Astrocyte (in vitro differentiated cells and primary cell): ENCODE data around the gene POLD4. TPM values are rescaled to one million over a fixed set of nuclear protein-coding genes. Genes with fewer than 3 reads are reported as not detected.

Source experiments
- DNase-seq: peaks from one replicate; pipeline ENCODE4 v3.0.0-alpha.2; 2010; ENCODE audit warnings: low read depth
- FAIRE-seq: peaks from 2 replicates; lab custom pipeline; 2011; peaks lifted over from hg19 to GRCh38; lab: Jason Lieb, UNC
- H2AFZ ChIP-seq: 2 replicates; pipeline ENCODE4 v1.6.0; 2012; ENCODE audit warnings: low read depth, low read length, inconsistent platforms
- H3K27ac ChIP-seq: 2 replicates; pipeline ENCODE4 v1.5.1; 2011; ENCODE audit warnings: low read depth, low read length, inconsistent platforms
- H3K27me3 ChIP-seq: 2 replicates; pipeline ENCODE4 v1.6.0; 2011; ENCODE audit warnings: low read length, inconsistent platforms; ENCODE audit not compliant: insufficient read depth
- H3K36me3 ChIP-seq: 2 replicates; pipeline ENCODE4 v1.5.1; 2011; ENCODE audit warnings: low read length, inconsistent platforms; ENCODE audit not compliant: insufficient read depth
- H3K4me1 ChIP-seq: 2 replicates; pipeline ENCODE4 v1.5.1; 2011; ENCODE audit warnings: low read length, inconsistent platforms; ENCODE audit not compliant: insufficient read depth
- H3K4me2 ChIP-seq: 2 replicates; pipeline ENCODE4 v1.6.0; 2012; ENCODE audit warnings: low read length, inconsistent platforms
- H3K4me3 ChIP-seq: 2 replicates; pipeline ENCODE4 v1.5.1; 2011; ENCODE audit warnings: low read depth, mild to moderate bottlenecking, low read length, inconsistent platforms; ENCODE audit not compliant: insufficient read depth
- H3K79me2 ChIP-seq: 2 replicates; pipeline ENCODE4 v1.6.0; 2012; ENCODE audit warnings: mild to moderate bottlenecking, low read length, inconsistent platforms; ENCODE audit not compliant: insufficient read depth
- H3K9ac ChIP-seq: 2 replicates; pipeline ENCODE4 v1.6.0; 2012; ENCODE audit warnings: mild to moderate bottlenecking, low read length, inconsistent platforms
- H3K9me3 ChIP-seq: 2 replicates; pipeline ENCODE4 v1.5.1; 2012; ENCODE audit warnings: low read depth, mild to moderate bottlenecking, low read length, inconsistent platforms; ENCODE audit not compliant: insufficient read depth
- H4K20me1 ChIP-seq: 2 replicates; pipeline ENCODE4 v1.6.0; 2012; ENCODE audit warnings: low read length, inconsistent platforms; ENCODE audit not compliant: insufficient read depth
- H3K27ac Mint-ChIP-seq: one replicate; pipeline ENCODE4 v1.8.0; 2021; ENCODE audit warnings: mild to moderate bottlenecking, mixed read lengths; ENCODE audit not compliant: unreplicated experiment
- H3K27me3 Mint-ChIP-seq: one replicate; pipeline ENCODE4 v1.8.0; 2021; ENCODE audit warnings: low read depth, mixed read lengths; ENCODE audit not compliant: unreplicated experiment
- H3K36me3 Mint-ChIP-seq: one replicate; pipeline ENCODE4 v1.8.0; 2021; ENCODE audit warnings: low read depth, mixed read lengths; ENCODE audit not compliant: unreplicated experiment
- H3K4me1 Mint-ChIP-seq: one replicate; pipeline ENCODE4 v1.8.0; 2021; ENCODE audit warnings: low read depth, mixed read lengths; ENCODE audit not compliant: unreplicated experiment
- H3K4me3 Mint-ChIP-seq: one replicate; pipeline ENCODE4 v1.8.0; 2021; ENCODE audit warnings: mild to moderate bottlenecking, moderate library complexity, mixed read lengths; ENCODE audit not compliant: unreplicated experiment
- H3K9me3 Mint-ChIP-seq: one replicate; pipeline ENCODE4 v1.8.0; 2021; ENCODE audit warnings: mild to moderate bottlenecking, mixed read lengths; ENCODE audit not compliant: unreplicated experiment
- EZH2 ChIP-seq: IDR thresholded peaks from 2 replicates; pipeline ENCODE4 v1.6.1; 2012; ENCODE audit warnings: mild to moderate bottlenecking, low read length, inconsistent platforms; ENCODE audit not compliant: insufficient read depth
- total RNA-seq: library from RNA; stranded (reverse); gene quantifications from 2 replicates; pipeline ENCODE4 v1.2.1, GENCODE V29; 2021
- TF ChIP-seq, protein P1 (sequence below): IDR thresholded peaks from 2 replicates; pipeline ENCODE4 v1.5.1; 2011; ENCODE audit warnings: low read depth, mild to moderate bottlenecking, inconsistent platforms, low read length, moderate library complexity; ENCODE audit not compliant: insufficient read depth

POLD4 gene
- total RNA-seq, 1 donor from 2014 or later = 53.5 TPM

DNA sequence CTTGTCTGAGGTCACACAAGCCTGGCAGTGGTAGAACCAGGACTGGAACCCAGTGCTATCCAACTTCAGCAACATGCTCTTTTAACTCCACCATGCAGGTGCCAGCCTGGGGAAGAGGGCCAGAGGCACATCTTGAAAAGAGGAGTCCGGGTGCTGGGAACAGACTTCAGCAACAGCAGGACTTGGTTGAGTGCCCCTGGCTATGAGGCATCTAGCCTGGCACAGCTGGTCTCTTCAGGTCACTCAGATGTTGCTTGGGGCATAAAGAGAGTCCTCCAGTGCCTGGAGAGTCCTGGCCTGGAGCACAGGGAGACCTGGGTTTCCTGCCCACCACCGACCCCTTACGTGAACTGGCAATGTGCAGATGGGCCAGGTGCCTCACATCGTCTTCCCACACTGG is 25.2 kb upstream of the POLD4 start:
- no peaks in the 10 kb centered on the region for H3K9me3 Mint-ChIP-seq
- H2AFZ ChIP-seq = no peak overlapping the region
- no peaks in the 10 kb centered on the region for H4K20me1 ChIP-seq
- H3K4me1 Mint-ChIP-seq = peaks cover 16% of the 10 kb centered on the region
- H3K4me2 ChIP-seq = no peak overlapping the region
- H3K9ac ChIP-seq = no peak overlapping the region
- H3K27me3 ChIP-seq = no peaks in the 10 kb centered on the region
- H3K4me1 ChIP-seq = peaks cover 35% of the 10 kb centered on the region
- DNase-seq = no peak
- no peak overlapping the region for H3K4me3 Mint-ChIP-seq
- no peak for FAIRE-seq
- no peak overlapping the region for H3K4me3 ChIP-seq
- H3K79me2 ChIP-seq = no peaks in the 10 kb centered on the region
- no peak for TF ChIP-seq EZH2
- TF ChIP-seq, protein P1, sequence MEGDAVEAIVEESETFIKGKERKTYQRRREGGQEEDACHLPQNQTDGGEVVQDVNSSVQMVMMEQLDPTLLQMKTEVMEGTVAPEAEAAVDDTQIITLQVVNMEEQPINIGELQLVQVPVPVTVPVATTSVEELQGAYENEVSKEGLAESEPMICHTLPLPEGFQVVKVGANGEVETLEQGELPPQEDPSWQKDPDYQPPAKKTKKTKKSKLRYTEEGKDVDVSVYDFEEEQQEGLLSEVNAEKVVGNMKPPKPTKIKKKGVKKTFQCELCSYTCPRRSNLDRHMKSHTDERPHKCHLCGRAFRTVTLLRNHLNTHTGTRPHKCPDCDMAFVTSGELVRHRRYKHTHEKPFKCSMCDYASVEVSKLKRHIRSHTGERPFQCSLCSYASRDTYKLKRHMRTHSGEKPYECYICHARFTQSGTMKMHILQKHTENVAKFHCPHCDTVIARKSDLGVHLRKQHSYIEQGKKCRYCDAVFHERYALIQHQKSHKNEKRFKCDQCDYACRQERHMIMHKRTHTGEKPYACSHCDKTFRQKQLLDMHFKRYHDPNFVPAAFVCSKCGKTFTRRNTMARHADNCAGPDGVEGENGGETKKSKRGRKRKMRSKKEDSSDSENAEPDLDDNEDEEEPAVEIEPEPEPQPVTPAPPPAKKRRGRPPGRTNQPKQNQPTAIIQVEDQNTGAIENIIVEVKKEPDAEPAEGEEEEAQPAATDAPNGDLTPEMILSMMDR = no peak
- no peaks in the 10 kb centered on the region for H3K36me3 ChIP-seq
- H3K9me3 ChIP-seq = no peaks in the 10 kb centered on the region
- H3K27me3 Mint-ChIP-seq = peaks cover 6% of the 10 kb centered on the region
- H3K27ac ChIP-seq = no peak overlapping the region
- no peaks in the 10 kb centered on the region for H3K36me3 Mint-ChIP-seq
- no peak overlapping the region for H3K27ac Mint-ChIP-seq

DNA sequence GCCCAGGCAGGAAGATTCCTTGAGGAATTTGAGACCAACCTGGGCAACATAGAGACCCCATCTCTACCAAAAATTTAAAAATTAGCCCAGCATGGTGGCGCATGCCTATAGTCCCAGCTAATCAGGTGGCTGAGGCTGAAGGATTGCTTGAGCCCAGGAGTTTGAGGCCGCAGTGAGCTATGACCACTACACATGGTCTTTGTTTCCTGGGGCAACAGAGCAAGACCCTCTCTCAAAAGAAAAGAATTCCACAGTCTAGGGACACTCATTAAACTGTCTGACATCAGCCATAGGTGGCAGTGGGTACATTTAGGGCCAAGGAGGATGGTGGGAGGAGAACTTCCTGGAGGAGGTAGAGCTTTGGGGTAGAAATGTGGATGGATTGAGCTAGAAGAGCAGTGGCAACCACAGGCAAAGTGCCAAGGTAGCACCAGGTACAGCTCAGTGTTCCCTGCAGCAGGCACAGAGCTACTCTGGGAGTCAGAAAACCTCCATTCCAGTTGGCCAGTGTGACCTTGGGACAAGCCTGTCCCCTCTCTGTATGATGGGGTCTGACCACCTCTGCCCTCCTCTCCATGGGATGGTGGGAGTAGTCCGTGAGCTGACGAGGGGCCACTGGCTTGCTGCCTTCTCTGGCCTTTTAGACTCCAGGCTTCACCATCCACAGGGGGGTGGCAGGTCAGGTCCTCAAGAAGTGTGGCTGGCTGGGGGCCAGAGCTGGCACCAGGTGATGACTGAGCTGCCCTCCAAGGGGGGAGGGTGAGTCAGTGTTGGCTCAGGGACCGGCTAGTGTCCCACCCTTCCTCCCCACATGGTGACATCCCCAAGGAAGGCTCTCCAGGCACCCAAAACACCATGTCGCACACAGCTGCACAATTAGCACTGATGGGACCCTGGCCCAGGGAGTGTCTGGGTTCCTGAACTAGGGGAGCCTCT is 23.8 kb upstream of the POLD4 start:
- Mint-ChIP-seq H3K36me3 (no peaks in the 10 kb centered on the region), H3K4me3 (peak overlapping the region; percentile 45), H3K27me3 (peaks cover 6% of the 10 kb centered on the region), H3K27ac (no peak overlapping the region), H3K9me3 (no peaks in the 10 kb centered on the region), H3K4me1 (peaks cover 15% of the 10 kb centered on the region)
- Histone ChIP-seq H3K27ac (no peak overlapping the region), H3K36me3 (no peaks in the 10 kb centered on the region), H4K20me1 (peaks cover 1% of the 10 kb centered on the region), H2AFZ (no peak overlapping the region), H3K4me3 (no peak overlapping the region), H3K4me1 (peaks cover 36% of the 10 kb centered on the region), H3K9me3 (no peaks in the 10 kb centered on the region), H3K79me2 (peaks cover 8% of the 10 kb centered on the region), H3K9ac (no peak overlapping the region), H3K4me2 (no peak overlapping the region), H3K27me3 (no peaks in the 10 kb centered on the region)
- TF ChIP-seq, protein P1 = no peak
- no peak for TF ChIP-seq EZH2
- DNase-seq (no peak), FAIRE-seq (no peak)
